Right renal cortex interstitium (tissue), 3 donors: ENCODE results near the gene MGMT. TPM values are rescaled to one million over a fixed set of nuclear protein-coding genes. Genes with fewer than 3 reads are reported as not detected.

Source experiments
- DNase-seq, 3 donors: peaks; one replicate each; pipeline ENCODE4 v3.0.0-alpha.2; 2013; ENCODE audit warnings: low read depth in 3 of 3, low spot score in 2 of 3
- polyA plus RNA-seq, 3 donors: library from polyadenylated mRNA; unstranded; fragments of 120-200 nt; gene quantifications; one replicate each; pipeline ENCODE4 v1.2.1, GENCODE V29; 2013; ENCODE audit not compliant: insufficient read length in 3 of 3

Gene MGMT
- polyA plus RNA-seq, 3 donors = 15.7 to 21.3 (median 18.3) TPM

GRCh38 chr10:129766611-129767550, 299.8 kb downstream of the MGMT start:
- DNase-seq = no peak

- DNase-seq = no peak
These were observed 300.7 kb downstream of the MGMT start for GRCh38 chr10:129767751-129768150.

DNA sequence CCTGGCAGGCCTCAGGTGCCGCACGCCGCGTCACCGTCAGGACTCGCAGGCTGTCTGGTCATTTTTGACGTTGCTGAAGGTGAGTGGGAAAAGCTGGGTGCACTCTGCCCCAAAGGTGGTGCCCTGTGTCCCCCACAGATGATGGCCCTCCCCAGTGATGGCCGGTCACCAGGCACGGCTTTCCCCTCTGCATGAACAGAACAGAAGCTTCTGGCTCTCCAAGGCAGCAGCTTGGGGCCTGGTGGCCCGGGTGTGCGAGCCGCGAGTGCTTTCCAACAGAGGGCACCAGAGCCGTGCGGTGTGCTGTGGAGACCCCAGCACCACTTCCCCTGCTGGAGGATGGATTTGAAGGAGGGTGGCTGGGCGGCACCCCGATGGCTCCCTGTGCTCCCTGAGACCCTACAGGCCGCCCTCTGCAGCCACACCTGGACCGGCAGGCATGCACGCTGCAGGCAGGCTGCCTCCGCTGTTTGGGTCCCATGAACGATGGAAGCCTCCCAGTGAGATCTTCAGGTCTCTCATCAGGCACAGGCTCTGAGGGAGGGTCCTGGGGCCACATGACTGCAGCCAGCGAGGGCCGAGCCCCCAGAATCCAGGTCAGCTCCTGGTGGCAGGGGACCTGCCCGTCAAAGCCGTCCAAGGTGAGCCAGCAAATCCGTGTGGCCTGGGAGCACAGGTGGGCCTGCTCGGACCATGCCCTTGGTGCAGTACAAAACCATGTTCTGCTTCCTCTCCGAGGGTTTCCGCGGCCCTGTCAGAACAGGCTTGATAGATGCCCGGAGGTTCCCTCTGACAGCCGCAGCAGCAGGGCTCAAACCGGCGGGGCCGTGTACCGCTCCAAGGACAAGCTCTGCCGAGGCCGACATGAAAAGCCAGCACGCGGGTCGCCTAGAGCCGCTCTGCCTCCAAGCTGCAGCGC, 301.7 kb downstream of the MGMT start:
- DNase-seq = no peak

DNA sequence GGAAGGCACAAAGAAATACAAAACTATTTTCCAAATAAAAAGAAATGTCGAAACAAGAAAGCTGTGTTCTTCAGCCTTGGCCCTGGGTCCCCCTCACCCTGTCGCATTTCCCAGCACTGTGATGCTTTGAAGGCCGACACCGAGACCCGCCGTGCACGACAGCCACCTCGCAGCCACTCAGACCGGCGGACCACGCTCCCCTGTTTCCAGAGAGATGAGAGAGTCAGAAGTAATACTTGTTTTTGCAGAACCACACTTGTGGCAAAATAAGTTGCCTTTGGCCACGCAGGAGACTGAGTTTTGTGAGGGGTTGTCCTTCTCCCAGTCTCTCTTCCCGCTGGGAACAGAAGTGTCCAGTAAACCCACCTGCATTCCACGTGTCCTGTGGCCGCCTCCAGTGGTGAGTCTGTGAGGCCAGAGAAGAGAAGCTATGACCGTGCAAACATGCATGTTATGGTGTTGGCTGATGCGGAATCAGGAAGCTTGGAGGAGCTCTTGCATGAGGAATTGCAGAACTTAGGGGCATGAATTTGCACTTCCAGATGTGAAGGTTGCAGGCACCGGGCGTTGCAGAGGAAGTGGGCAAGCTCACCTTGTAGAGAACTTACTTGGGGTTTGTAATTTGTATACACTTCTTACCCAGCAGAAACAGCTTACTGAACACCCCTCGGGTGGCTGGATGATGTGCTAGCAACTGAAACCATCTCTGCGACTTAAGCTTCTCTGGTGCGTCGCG, 302.5 kb downstream of the MGMT start:
- no peak for DNase-seq

DNA sequence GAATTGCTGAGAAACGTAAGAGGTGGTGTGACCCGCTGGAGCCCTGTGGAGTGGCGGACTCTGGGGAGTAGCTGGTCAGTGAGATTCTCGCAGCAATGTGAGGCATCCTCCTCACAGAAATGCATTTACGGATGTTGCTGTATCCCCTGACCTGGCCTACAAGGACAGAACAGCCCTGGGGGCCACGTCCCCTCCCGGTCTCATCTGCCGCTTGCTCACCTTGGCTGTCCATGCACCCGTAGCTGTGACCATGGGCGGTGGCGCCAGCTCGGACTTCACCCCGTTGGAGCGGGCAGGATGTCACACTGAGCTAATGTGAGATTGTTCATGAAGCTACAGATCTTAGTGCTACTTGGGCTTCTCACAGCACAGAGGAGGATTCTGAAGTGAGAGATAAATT, 303.2 kb downstream of the MGMT start:
- DNase-seq = no peak

- no peak for DNase-seq
These were observed 304.0 kb downstream of the MGMT start for GRCh38 chr10:129771024-129771423.

GRCh38 chr10:129771576-129771975, 304.5 kb downstream of the MGMT start:
- no peak for DNase-seq

DNA sequence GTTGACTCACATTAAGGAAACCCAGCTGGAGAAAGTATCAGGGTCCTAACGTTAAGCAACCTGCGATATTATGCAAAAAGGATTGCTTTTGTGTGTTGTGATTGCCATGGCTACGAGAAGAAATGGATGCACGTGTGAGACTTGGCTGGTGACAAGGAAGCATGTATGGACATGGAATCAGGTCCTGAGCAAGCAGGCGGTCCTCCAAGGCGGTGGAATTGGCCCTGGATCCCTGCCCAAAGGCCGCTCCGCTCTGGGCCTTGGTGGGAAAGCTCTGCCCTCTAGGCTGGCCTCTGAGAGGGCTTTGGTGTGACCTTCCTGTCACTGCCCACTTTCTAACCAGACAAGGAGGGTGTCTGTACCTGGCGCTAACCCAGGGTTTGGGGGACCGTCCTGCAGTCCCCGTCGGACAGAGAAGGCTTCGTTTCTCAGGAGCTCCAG, 305.0 kb downstream of the MGMT start:
- no peak for DNase-seq

DNA sequence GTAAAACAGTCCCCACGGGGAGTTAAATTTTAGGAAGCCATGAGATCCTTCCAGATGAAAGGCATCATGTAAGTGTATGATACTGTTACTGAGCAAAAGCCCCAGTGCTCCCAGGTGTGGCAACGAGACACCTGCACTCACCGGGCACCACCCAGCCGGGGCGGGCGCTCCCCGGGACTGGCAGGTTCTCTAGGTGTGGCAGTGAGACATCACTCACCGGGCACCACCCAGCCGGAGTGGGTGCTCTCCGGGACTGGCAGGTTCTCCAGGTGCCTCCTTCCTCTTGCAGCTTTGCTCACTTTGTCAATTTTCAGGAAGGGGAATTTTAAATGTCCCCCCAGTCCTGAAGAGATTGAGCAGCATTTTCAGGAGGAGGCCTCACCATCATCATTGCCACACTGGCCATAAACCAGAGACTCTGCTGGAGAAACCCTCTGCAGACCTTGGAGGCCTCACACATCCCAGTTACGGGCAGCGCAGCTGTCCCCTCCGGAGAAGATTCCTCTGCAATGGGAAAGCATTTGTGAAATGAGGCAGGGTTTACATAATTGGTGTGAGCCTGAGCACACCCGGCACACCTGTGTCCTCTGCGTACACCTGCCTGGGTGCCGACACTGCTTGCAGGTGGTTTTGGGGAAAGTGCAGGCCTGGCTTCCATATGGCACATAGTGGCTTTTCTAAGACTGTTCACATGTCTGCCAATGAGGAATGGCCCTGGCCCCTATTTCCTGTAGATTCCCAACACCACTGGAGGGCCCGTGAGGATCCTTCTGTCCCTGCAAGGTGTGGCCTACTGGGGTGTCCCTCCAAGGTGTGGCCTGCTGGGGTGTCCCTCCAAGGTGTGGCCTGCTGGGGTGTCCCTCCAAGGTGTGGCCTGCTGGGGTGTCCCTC, 305.7 kb downstream of the MGMT start:
- DNase-seq = no peak

DNA sequence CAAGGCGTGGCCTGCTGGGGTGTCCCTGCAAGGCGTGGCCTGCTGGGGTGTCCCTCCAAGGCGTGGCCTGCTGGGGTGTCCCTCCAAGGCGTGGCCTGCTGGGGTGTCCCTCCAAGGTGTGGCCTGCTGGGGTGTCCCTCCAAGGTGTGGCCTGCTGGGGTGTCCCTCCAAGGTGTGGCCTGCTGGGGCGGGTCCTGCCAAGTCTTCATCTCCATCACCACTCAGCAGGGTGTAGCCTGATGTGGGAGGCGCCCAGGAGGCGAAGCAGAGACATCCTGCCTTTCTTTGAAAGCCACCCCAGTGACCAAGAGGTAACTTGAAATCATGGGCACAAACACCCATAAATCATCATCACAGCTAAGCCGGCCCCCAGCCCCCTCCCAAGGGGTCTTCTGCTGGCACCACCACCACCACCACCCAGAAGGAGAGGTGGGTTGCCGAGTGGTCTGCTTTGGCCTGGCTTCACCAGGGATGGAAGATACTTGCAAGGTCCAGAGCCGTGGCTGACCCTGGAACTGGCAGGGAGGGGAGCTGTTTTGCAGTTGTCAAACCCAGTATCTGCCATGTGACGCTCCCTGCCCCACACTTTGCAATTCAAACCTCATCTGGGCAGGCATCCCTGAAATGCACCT, 306.4 kb downstream of the MGMT start:
- DNase-seq = no peak

GRCh38 chr10:129774082-129774735, 307.2 kb downstream of the MGMT start:
- DNase-seq = no peak

- DNase-seq = no peak
These were observed 307.8 kb downstream of the MGMT start for GRCh38 chr10:129774736-129775401.

- no peak for DNase-seq
These were observed 308.6 kb downstream of the MGMT start for GRCh38 chr10:129775681-129776080.

- no peak for DNase-seq
These were observed 310.6 kb downstream of the MGMT start for GRCh38 chr10:129777687-129778086.

- DNase-seq = no peak
These were observed 311.5 kb downstream of the MGMT start for GRCh38 chr10:129778571-129778970.

- DNase-seq = no peak
These were observed 312.4 kb downstream of the MGMT start for GRCh38 chr10:129779126-129780111.

- DNase-seq = no peak
These were observed 313.2 kb downstream of the MGMT start for GRCh38 chr10:129780198-129780597.
